Stimulated activated CD8-positive, alpha-beta memory T cell treated with anti-CD3 and anti-CD28 coated beads, Interleukin-15, amount 100 ng/mL, for 24 hours (primary cell): ENCODE data around the gene PLAC1.

Experiments used
- DNase-seq: peaks from one replicate; pipeline ENCODE4 v3.0.0-alpha.2; 2020; ENCODE audit warnings: low read depth

Gene PLAC1, protein sequence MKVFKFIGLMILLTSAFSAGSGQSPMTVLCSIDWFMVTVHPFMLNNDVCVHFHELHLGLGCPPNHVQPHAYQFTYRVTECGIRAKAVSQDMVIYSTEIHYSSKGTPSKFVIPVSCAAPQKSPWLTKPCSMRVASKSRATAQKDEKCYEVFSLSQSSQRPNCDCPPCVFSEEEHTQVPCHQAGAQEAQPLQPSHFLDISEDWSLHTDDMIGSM

DNA sequence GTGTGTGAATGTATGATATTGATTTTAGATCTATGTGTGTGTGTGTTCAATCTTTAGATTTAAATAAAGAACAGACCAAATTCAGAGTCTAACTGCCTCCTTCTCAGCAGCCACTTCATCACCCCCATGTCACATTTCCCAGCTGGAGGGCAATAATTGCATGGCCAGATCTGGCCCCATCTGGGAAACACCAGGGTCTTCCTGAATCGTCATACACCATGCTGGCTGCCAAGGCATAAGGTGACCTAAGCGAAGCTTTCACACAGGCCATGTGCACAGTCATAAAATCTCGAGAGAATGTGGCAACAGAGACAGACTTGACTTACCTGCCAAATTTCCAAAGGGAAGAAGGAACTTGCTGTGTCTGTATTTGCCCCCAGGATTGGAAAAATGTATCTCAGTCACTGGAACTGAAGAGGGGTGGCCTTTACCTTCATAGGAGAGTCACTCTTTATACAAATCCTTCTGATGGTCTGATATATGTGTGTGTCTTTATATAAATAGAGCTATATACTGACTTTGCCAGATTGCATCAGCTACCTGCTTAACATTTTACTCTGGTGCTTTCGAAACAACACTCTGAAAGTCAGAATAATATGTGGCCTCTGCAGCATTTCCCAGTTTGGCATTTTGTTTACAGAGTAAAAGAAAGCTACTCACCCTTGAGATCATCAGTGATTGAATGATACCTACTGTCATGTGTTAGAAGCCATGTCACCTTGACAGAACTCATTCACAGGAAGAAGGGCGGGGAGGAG lies at the start of gene PLAC1:
TSS of gene PLAC1 (minus strand) at position 470 of the 758 bp plus-strand sequence. CDS start 91,789 bp downstream, outside the sequence.
- DNase-seq: no peak

DNA sequence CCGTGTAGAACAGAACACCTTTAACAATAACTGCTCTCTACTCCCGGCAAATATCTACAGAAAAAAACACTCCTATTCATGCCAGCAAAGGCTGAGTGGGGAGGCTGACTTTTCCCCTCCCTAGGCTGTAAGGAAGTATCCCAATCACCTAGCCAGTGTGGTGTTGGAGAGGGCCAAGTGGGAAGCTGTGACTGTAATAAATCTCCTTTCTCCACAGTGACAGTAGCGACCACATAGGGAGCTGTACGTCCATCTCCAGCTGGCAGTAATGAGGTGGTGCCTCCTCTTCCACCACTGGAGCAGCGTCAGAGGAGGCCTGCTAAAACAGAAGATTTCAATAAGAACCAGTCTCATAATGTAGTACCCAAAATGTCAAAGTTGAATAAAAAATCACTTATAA lies 47.9 kb upstream of the PLAC1 start:
- no peak for DNase-seq

DNA sequence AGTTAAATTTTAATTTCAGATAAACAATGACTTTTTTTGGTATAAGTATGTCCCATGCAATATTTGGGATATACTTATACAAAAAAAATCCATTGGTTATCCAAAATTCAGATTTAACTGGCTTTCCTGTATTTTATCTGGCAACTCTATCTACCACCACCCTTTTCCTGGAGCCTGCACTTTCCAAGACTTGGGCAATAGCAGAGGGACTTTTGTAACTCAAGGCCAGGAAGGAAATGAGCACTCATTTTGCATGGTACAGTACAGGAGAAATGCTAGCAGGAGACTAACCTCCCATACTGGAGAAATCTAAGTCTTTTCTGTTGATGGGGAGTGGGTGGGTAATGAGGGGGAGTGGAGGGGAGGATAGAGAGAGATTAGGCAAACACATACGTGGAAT lies 37.7 kb upstream of the PLAC1 start:
- DNase-seq: no peak

DNA sequence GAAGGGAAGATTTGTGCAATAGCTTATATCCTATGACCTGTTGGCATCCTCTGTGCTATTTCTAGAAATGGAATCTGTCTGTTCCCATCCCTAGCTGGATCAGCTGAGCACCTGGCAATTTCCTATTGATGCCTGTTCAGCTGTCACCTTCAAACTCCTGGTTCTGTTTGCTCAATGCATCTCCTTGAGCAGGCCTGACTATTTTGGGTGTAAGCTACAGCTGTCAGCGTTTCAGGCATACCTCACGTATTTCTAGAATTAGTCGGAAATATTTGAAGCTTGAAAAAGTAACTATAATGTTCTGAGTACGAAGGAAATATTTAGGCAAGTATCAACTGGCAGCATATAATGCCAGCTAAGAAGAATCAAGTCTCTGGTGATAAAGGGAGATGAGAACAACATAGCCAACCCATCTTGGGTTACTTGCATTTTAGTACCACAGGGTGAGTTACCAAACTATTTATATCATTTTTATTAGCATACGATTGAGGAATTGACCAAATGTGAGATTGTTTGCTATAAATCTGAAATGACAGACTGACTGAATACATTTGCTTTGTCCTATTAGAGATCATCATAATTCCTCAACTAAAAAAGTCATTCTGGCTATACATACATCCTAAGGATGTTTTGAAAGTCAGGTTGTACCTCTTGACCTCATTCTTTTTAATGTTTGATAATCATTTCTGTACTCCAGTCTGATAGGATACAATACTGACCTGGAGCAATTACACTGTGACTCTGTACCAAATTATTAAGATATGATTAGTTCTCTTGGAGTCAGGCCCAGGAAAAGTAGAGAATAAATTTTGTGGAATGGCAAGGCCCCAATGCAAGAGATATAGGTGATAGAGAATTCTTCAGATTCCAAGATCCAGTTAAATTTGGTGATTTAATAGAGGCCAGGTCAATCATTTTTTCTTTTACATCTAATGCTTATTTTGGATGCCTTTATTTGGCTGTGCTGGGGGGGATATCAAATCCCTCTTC lies 36.4 kb upstream of the PLAC1 start:
- DNase-seq: no peak

DNA sequence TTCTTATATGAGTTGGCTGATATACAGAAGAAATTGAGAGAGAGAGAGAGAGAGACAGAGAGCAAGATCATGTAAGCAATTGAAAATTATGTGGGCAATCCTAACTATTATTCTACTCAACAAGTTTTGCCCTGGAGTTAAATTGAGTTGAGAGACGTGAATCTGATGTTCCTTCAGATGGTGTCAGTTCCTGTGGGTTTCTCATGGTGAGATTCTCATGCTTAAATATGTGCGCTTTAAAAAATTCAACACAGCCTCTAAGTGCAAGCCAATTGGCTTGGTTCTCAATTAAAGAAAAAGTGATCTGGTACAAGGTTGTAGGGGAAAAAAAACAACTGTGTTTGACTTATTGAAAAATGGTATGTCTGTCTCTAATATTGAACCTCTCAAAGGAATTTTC lies 35.4 kb upstream of the PLAC1 start:
- no peak for DNase-seq

DNA sequence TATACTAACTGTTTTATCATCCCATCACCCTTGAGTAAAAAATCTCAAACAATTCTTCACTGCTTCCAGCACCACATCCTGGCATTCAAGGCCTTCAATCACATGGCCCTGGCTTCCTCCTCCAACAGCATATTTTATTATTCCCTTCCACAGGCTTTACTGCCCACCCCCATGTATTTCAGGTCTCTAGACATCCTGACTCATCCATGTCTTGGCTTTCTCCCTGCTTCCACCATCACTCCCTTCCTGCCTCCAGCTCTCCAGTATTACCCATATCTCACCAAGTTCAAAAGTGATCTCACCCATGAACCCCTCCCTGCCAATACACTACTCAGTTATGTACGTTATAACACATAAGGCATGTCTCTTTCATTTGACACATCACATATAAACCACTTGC lies 34.7 kb upstream of the PLAC1 start:
- no peak for DNase-seq

DNA sequence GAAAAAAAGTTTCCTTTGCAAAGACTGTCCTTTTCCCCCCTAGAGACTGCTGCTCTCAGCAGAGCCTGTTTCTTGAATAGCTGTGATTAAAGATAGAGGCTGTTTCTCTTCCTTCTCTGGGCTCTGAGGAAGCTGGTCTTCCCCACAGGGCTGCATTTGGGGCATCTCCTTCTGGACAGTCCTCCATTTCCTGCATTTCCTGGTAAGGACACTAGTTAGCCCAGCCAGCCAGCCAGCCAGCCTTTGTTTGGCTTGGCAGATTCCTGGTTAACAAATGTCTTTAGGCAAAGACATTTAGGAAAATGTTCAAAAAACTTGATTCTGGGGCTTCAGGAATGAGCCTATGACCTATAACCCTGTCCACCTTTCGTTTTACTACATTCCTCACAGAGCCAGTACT lies 34.0 kb upstream of the PLAC1 start:
- DNase-seq: no peak

DNA sequence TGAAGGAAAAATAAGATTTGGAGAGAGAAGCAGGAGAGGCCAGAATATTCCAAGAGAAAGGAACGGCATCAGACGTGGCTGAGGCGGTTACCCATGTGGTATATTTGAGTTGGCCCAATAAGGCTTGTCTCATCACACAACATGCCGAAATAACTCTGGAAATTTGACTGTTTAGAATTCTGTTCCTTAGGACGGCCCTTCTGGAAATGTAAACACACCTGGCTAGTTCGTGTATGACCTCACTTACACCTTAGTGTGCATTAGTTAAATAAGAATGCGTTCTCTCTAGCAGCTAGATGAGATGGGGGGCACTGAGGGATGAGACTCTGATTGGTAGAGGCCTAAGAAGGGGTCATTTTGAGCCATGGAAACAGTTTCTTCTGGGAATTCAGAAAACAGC lies 33.2 kb upstream of the PLAC1 start:
- no peak for DNase-seq

DNA sequence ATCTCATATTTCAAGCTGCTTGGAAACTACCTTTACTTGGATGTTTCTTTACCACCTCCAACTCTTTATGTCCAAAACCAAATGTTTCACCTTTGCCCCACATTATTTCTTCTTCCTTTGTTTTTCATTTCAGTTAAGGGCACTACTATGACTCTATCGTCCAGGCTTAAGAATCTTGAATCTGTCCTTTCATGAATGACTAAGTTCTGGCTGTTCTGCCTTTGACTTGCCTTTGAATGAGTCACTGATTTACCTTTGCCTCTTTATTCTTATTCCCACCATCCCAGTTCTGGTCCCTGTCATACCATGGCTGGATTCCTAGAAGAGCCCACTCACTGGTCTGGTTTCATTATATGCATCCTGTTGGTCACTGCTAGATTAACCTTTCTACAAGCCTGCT lies 30.6 kb upstream of the PLAC1 start:
- DNase-seq: no peak

DNA sequence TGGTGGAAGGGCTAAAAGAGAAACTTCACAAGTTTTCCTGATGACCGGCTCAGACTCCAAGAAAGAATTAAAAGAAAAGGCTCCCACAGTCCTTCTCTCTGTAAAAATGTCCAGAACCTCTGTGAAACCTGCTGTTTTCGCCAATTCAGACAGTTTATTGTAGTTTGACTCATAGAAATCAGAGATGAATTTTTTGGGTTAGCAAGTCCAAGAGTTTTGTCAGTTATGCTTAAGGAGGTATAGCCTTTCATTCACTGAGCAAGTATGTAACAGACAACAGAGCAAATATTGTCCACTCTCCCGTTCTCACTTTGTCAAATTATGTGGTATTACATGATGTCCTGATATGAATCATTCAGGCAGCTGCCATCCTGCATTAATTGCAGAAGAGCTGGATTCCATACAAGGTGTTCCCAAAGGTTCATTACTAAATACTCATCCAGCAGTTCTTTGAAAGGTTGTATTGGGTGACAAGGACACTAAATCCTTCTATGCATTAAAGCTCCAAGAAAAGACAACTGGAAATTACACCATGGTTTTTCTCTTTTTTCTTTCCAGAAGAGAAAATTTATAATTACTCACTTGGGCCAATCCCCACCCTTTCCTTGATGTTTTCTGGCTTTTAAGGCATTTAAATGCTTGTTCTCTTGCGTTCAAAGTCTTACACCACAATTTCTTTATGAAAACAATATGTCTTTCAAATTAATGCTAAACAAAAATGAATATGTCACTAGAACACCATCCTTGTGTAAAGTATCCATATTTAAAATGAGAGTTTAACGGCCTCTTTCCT lies 30.0 kb upstream of the PLAC1 start:
- no peak for DNase-seq

DNA sequence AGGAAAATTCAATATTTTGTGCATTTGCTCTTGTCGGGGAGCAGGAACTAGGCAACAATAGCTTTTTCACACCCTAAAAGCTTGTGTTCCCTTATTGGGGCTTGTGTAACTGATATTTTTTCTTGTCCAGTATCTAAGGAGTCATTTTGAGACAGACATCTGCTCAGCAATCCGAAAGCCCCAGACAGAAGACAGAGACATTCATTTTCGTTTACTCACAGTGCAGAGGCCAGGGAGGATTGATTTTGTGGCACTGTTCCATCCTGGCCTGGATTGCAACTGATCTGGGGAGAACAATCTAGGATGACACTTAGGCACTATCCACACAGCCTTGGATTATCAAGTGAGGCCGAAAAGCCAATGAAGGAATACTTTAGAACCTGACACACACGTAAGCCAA lies 27.4 kb upstream of the PLAC1 start:
- no peak for DNase-seq

DNA sequence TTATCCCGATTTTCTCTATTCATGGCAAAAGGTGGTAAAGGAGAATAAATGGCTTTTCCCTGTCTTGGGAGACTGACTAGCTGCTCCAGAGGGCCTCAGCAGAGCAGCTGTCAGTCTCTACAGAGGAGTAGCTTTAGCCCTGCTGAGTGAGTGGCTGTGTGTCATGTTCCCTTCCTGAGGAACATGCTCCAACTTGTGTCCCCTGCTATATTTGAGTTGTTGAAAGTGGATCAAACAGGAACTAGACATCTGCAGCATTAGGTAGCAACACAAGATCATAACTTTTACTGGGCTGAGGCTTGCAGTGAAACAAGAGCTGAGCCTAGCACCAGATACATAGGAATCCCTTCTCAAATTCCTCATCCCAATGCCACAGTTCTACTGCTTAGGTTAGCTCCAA lies 26.7 kb upstream of the PLAC1 start:
- DNase-seq: no peak

DNA sequence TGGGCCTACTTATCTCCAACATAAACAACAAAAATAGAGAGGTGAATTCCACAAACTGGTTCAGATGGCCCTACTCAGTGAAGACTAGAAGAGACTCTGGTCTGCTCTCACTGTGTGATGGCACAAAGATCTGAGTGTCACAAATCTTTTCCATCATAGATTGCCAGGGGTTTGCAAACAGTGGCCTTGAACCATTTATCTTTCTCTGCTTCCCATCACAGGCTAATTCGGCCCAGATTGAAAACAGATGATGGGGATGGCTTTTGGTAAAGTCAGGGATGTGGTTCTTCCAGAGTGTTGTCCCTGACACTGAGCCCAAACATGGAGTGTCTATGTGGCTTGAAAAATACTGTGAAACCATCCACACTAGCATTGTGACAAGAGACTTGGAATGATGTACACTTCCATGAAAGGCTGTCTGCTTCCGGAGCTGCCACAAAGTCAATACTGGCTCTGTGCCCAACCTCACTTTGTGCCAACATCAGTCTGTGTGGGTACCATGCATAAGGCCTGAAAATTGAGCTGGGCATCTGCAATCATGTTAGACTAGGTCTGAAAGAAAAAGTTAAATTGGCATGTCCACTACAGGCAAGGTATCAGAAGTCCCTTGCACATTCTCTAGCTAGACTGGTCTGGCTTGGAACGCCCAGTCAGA lies 25.2 kb upstream of the PLAC1 start:
- DNase-seq: no peak

DNA sequence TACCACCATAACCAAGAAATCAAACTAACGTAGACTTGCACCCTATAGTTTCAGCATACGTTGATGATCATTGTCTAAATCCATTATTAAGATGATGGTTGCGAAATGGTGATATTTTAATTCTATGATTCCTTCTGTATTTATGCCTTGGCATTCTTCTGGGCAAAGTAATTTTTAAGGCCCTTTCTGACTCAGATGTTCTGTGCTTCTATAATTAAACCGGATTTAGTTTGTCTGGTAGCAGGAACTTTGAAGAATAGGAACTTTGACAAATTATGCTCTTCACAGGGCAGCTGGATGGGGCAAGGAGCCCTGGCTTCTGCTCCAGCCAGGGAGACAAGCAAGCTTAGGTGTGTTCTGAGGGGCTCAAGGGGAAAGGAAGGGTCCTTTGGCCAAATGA lies 23.8 kb upstream of the PLAC1 start:
- DNase-seq: no peak

DNA sequence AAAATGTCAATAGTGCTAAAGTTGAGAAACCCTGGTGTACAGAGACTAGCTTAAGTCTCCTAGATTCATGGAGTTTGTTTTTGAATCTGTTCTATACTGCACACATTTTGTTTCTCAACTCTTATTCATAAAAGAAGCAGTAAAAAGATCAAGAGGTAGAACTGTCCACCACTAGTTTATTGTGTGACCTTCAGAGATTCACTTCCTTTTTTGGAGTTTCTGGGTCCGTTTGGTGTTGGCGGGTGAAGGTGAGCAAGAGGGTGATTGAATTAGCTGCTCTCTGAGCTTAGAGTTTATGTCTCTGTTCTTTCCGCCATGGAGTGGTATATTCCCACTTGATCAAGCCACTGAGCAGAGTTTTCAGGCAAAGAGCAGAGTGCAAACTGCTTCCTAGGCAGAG lies 21.4 kb upstream of the PLAC1 start:
- DNase-seq: no peak

DNA sequence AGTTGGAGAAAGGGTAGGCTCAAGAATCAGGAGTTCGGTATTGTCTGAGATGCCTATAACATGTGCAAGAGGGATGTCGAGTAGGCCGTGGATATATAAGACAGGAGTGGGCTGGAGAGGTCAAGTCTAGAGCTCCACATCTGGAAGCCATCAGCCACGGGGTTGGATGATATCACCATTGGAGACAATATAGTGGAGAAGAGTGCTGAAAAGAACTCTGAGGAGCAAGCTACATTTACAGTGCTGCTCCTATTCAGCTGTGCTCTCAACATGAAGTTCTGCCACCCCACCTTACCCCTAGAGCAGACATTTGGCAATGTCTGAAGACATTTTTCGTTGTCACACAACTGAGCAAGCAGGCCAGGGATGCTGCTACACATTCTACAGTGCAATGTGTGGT lies 20.9 kb upstream of the PLAC1 start:
- DNase-seq: no peak

DNA sequence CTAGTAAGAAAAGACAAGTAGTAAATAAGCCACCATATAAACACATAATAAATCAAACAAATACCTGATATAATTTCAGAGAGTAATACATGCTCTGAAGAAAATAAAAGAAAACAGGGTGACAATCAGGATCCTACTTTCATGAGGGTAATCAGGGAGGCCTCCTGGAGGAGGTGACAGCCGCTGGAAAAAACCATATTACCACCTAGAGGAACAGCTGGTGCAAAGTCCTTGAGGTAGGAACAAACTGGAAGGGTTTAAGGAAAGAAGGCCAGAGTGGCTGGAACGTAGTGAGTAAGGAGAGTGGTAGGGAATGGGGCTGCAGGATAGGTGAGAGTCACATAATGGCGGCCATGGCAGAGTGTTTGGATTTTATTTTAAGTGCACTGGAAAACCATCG lies 19.1 kb upstream of the PLAC1 start:
- no peak for DNase-seq

DNA sequence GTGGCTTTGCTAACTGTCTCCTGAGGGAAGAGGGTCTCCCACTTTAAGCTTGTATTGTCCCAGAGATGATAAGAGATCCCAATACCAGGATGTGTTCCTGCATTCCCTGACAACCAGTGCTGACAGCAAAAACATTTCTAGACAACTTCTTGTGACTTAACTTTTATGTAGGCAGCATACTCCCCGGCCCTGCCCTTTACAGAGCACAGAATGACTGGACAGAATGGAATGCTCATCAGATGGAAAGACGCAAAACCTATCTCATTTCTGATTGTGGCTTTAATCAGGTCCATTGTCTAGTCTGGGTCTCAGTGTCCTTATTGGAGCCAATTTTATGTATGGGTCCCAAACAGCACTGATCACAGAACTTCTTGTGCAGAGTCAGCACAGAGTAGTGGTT lies 18.2 kb upstream of the PLAC1 start:
- DNase-seq: no peak

DNA sequence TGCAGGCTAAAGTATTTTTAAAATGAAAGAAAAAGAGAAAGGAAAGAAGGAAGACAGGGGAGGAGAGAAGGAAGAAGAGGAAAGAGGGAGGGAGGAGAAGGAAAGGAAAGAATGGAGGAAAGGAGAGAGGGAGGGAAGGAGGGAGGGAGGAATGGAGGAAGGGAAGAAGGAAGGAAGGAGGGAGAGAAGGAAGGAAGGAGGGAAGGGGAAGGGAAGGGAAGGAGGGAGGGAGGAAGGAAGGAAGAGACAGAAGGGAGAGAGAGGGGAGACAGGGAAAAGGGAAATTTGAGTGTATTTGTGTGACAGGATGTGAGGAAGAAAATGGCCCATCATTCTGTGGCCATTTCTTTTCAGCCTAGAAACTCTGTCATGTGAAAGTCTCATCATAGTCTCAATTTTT lies 14.9 kb upstream of the PLAC1 start:
- no peak for DNase-seq

DNA sequence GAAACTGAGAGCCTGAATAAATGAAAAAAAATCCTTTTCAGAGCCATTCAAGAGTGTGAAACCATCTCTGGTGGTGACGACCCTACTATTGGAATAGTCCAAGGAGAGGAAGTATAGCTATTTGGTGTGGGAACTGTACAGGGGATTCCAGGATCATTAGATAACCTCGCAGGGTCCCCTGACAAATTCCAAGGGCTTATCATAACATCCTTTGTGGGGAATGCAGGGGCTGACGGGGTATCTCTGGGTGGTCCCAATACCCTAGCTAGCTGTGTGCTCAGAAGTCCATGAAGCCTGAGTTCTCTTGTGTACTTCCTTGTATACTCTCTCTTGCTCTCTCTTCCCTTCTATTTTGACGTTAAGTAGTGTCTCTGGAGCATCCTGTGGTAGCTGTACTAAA lies 13.8 kb upstream of the PLAC1 start:
- no peak for DNase-seq

DNA sequence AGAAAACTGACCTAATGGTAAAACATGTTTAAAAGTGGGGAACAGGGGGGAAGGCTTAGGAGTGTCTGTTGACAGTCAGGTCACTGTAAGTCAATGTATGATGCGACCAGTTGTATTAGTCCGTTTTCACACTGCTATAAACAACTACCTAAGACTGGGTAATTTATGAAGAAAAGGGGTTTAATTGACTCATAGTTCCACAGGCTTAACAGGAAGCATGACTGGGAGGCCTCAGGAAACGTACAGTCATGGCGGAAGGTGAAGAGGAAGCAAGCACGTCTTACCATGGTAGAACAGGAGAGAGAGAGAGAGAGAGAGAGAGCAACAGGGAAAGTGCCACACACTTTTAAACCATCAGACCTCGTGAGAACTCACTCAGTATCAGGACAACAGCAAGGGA lies 13.0 kb upstream of the PLAC1 start:
- DNase-seq: no peak
